HepG2 (cell line): Measurements from ENCODE around the gene NFIL3.

Experiments used
- ELF1 ChIP-seq: sonication (generic); formaldehyde crosslinking; IDR thresholded peaks from 2 replicates; pipeline ENCODE4 v1.4.0; 2020; ENCODE audit warnings: missing genetic modification reagents
- EZH2 ChIP-seq: conservative IDR thresholded peaks from 2 replicates; pipeline ENCODE4 v1.6.1; 2012; ENCODE audit warnings: mild to moderate bottlenecking, low read depth, low read length, moderate library complexity
- HMGXB3 ChIP-seq: sonication (generic); formaldehyde crosslinking; IDR thresholded peaks from 2 replicates; pipeline ENCODE4 v1.4.0; 2020; ENCODE audit warnings: missing genetic modification reagents, borderline replicate concordance
- MEF2D ChIP-seq: sonication (generic); formaldehyde crosslinking; IDR thresholded peaks from 2 replicates; pipeline ENCODE4 v1.5.1; 2020; ENCODE audit warnings: mild to moderate bottlenecking, missing genetic modification reagents
- THAP7 ChIP-seq: sonication (generic); formaldehyde crosslinking; IDR thresholded peaks from 2 replicates; pipeline ENCODE4 v1.8.1; 2023; ENCODE audit warnings: mild to moderate bottlenecking, missing genetic modification reagents
- ZNF572 ChIP-seq: sonication (generic); formaldehyde crosslinking; IDR thresholded peaks from 2 replicates; pipeline ENCODE4 v1.5.1; 2020; ENCODE audit warnings: mild to moderate bottlenecking, missing genetic modification reagents

GRCh38 chr9:91426123-91426745 lies 2.6 kb upstream of the NFIL3 start:
- no peak for TF ChIP-seq ELF1
- TF ChIP-seq HMGXB3: no peak
- TF ChIP-seq EZH2: no peak
- no peak for TF ChIP-seq MEF2D (CRISPR knock-in tag)
- no peak for TF ChIP-seq ZNF572
- no peak for TF ChIP-seq THAP7
